ENCODE data around the gene LEP. TPM values are rescaled to one million over a fixed set of nuclear protein-coding genes. Genes with fewer than 3 reads are reported as not detected.

LEP gene
- total RNA-seq, 3 donors from 2014 or later = 0.09 to 0.22 TPM; not detected in 1

- Histone ChIP-seq H3K9me3 (no peaks in the 10 kb centered on the region), H3K4me1 (ENCODE audit: low read depth) (peaks cover 7% of the 10 kb centered on the region), H3K4me3 (no peak overlapping the region), H3K36me3 (ENCODE audit: low read depth) (no peaks in the 10 kb centered on the region)
- ATAC-seq (peak; percentile 36), DNase-seq (no peak)
- intact Hi-C loops (cut with DNase I, micrococcal nuclease) = no loop called here
- TF ChIP-seq CTCF (IDR thresholded peaks at IDR 0.05) = no peak
These were observed 24.8 kb downstream of the LEP start for GRCh38 chr7:128265906-128266300.

GRCh38 chr7:128266529-128266882 is 25.4 kb downstream of the LEP start:
- intact Hi-C loops (cut with DNase I, micrococcal nuclease) = no loop called here
- H3K4me3 ChIP-seq = no peak overlapping the region
- TF ChIP-seq CTCF (IDR thresholded peaks at IDR 0.05) = no peak
- H3K9me3 ChIP-seq = no peaks in the 10 kb centered on the region
- DNase-seq = no peak
- H3K36me3 ChIP-seq (ENCODE audit: low read depth) = no peaks in the 10 kb centered on the region
- H3K4me1 ChIP-seq (ENCODE audit: low read depth) = peaks cover 10% of the 10 kb centered on the region
- ATAC-seq = no peak

GRCh38 chr7:128266883-128267594 is 26.0 kb downstream of the LEP start:
- H3K36me3 ChIP-seq (ENCODE audit: low read depth) = no peaks in the 10 kb centered on the region
- TF ChIP-seq CTCF (IDR thresholded peaks at IDR 0.05) = no peak
- no peak overlapping the region for H3K4me3 ChIP-seq
- intact Hi-C loops (cut with DNase I, micrococcal nuclease) = no loop called here
- peaks cover 10% of the 10 kb centered on the region for H3K4me1 ChIP-seq (ENCODE audit: low read depth)
- no peaks in the 10 kb centered on the region for H3K9me3 ChIP-seq
- peak; percentile 13 for ATAC-seq
- peak in 1 of 3 donors; percentile 32 for DNase-seq

- intact Hi-C loops (cut with DNase I, micrococcal nuclease) = no loop called here
- no peak overlapping the region for H3K4me3 ChIP-seq
- no peaks in the 10 kb centered on the region for H3K36me3 ChIP-seq (ENCODE audit: low read depth)
- no peak for ATAC-seq
- no peak for TF ChIP-seq CTCF (IDR thresholded peaks at IDR 0.05)
- peaks cover 10% of the 10 kb centered on the region for H3K4me1 ChIP-seq (ENCODE audit: low read depth)
- no peak for DNase-seq
- no peaks in the 10 kb centered on the region for H3K9me3 ChIP-seq
These were observed 26.5 kb downstream of the LEP start for GRCh38 chr7:128267595-128267924.

- ATAC-seq = no peak
- intact Hi-C loops (cut with DNase I, micrococcal nuclease) = no loop called here
- H3K4me3 ChIP-seq = no peak overlapping the region
- TF ChIP-seq CTCF (IDR thresholded peaks at IDR 0.05) = no peak
- H3K9me3 ChIP-seq = no peaks in the 10 kb centered on the region
- H3K36me3 ChIP-seq (ENCODE audit: low read depth) = no peaks in the 10 kb centered on the region
- peaks cover 10% of the 10 kb centered on the region for H3K4me1 ChIP-seq (ENCODE audit: low read depth)
- DNase-seq = no peak
These were observed 27.2 kb downstream of the LEP start for GRCh38 chr7:128268233-128268632.

GRCh38 chr7:128270826-128271272 is 29.8 kb downstream of the LEP start:
- no peak for TF ChIP-seq CTCF (IDR thresholded peaks at IDR 0.05)
- H3K4me1 ChIP-seq (ENCODE audit: low read depth) = peaks cover 3% of the 10 kb centered on the region
- intact Hi-C loops (cut with DNase I, micrococcal nuclease) = no loop called here
- ATAC-seq (peak; percentile 29), DNase-seq (no peak)
- H3K36me3 ChIP-seq (ENCODE audit: low read depth) = no peaks in the 10 kb centered on the region
- H3K9me3 ChIP-seq = no peaks in the 10 kb centered on the region
- no peak overlapping the region for H3K4me3 ChIP-seq

Data from mucosa of descending colon (tissue), 3 donors.